HG02610 (cell line): ENCODE results near the gene LRP8.

Experiments
- ATAC-seq: cut with Tn5 transposase; IDR thresholded peaks from one replicate; pipeline ENCODE4 v1.9.1; 2021; ENCODE audit warnings: mild to moderate bottlenecking, moderate library complexity; ENCODE audit not compliant: unreplicated experiment

Gene LRP8

GRCh38 chr1:53266038-53266437 is 61.8 kb downstream of the LRP8 start:
- ATAC-seq: no peak

GRCh38 chr1:53265581-53265980 is 62.3 kb downstream of the LRP8 start:
- no peak for ATAC-seq

- ATAC-seq: no peak
Observed at GRCh38 chr1:53264048-53264447, 63.8 kb downstream of the LRP8 start.

- no peak for ATAC-seq
Observed at GRCh38 chr1:53262000-53262399, 65.9 kb downstream of the LRP8 start.

GRCh38 chr1:53260631-53261247 is 67.1 kb downstream of the LRP8 start:
- no peak for ATAC-seq

GRCh38 chr1:53259932-53260331 is 67.9 kb downstream of the LRP8 start:
- peak; percentile 70 for ATAC-seq

GRCh38 chr1:53258216-53258615 is 69.7 kb downstream of the LRP8 start:
- ATAC-seq: no peak

GRCh38 chr1:53257454-53258081 is 70.3 kb downstream of the LRP8 start:
- no peak for ATAC-seq

GRCh38 chr1:53256511-53257453 is 71.1 kb downstream of the LRP8 start:
- ATAC-seq: no peak

GRCh38 chr1:53255031-53255430 is 72.8 kb downstream of the LRP8 start:
- no peak for ATAC-seq

- no peak for ATAC-seq
Observed at GRCh38 chr1:53254011-53254640, 73.7 kb downstream of the LRP8 start.

- no peak for ATAC-seq
Observed at GRCh38 chr1:53250325-53250724, 77.5 kb downstream of the LRP8 start.

GRCh38 chr1:53249706-53250105 is 78.2 kb downstream of the LRP8 start:
- no peak for ATAC-seq

GRCh38 chr1:53246261-53247134 is 81.4 kb downstream of the LRP8 start:
- ATAC-seq: no peak

GRCh38 chr1:53244141-53244540 is 83.7 kb downstream of the LRP8 start:
- ATAC-seq: no peak

- ATAC-seq: no peak
Observed at GRCh38 chr1:53242381-53242780, 85.5 kb downstream of the LRP8 start.

GRCh38 chr1:53241828-53242227 is 86.0 kb downstream of the LRP8 start:
- ATAC-seq: no peak

GRCh38 chr1:53238197-53239155 is 89.4 kb downstream of the LRP8 start, which contains the start of gene MAGOH:
Gene MAGOH, minus strand, starts transcription at chr1:53238518. Its CDS starts 70 bp downstream, at chr1:53238448.
- ATAC-seq: peak; percentile 98

- ATAC-seq: no peak
Observed at GRCh38 chr1:53237638-53238037, 90.2 kb downstream of the LRP8 start.
